Endothelial cell of umbilical vein (primary cell): ENCODE data around the gene FAM151B.

Experiments
- EZH2 ChIP-seq: IDR thresholded peaks from 2 replicates; pipeline ENCODE4 v1.6.1; 2012; ENCODE audit warnings: borderline replicate concordance, low read depth, mild to moderate bottlenecking, moderate library complexity, low read length, inconsistent platforms; ENCODE audit not compliant: severe bottlenecking
- FOS ChIP-seq: IDR thresholded peaks from 2 replicates; pipeline ENCODE4 v1.6.1; 2011; ENCODE audit warnings: mild to moderate bottlenecking, low read length, moderate library complexity, borderline replicate concordance; ENCODE audit not compliant: insufficient read depth
- JUN ChIP-seq: IDR thresholded peaks from 2 replicates; pipeline ENCODE4 v1.6.1; 2011; ENCODE audit warnings: borderline replicate concordance, low read depth; ENCODE audit not compliant: insufficient read length, insufficient read depth
- POLR2A ChIP-seq: IDR thresholded peaks from 2 replicates; pipeline ENCODE4 v1.6.1; 2012; ENCODE audit warnings: low read depth, mild to moderate bottlenecking, control low read depth, low read length
- POLR2AphosphoS5 ChIP-seq: IDR thresholded peaks from 2 replicates; pipeline ENCODE4 v1.6.1; 2012; ENCODE audit warnings: low read depth, mild to moderate bottlenecking, control low read depth, low read length, moderate library complexity; ENCODE audit not compliant: insufficient read depth
- TF ChIP-seq, protein P1 (sequence below), 2 donors: IDR thresholded peaks; 1 replicate in 1 of 2; 2 replicates in 1 of 2; pipeline ENCODE4 v1.5.1; 2011; ENCODE audit warnings: low read length in 2 of 2, mild to moderate bottlenecking in 2 of 2, moderate library complexity in 2 of 2, control low read depth in 1 of 2, inconsistent platforms in 1 of 2, low read depth in 1 of 2; ENCODE audit not compliant: insufficient read depth in 1 of 2; ENCODE audit errors: extremely low read depth in 1 of 2
- TF ChIP-seq, protein P2 (sequence below): IDR thresholded peaks from 2 replicates; pipeline ENCODE4 v1.6.1; 2011; ENCODE audit not compliant: insufficient read depth, insufficient read length

DNA sequence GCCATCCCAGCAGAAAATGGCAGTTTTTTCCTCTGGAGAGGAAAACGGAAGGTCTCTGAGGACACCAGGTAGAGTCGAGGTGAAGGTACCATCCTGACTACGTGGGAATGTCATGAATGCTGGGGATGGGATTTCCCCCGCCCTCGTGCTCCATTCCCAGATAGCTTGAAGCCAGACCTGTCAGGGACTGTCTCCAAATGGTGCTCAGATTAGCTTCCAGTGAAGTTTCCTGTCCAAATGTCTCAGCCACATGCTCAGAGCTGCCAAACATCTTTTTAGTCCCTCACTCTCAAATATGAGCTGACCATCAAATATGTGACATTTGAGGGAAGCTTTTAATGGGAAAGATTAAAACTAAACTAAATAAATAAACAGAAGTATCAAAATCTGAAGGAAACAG is 89.8 kb downstream of the FAM151B start:
- TF ChIP-seq, protein P1, sequence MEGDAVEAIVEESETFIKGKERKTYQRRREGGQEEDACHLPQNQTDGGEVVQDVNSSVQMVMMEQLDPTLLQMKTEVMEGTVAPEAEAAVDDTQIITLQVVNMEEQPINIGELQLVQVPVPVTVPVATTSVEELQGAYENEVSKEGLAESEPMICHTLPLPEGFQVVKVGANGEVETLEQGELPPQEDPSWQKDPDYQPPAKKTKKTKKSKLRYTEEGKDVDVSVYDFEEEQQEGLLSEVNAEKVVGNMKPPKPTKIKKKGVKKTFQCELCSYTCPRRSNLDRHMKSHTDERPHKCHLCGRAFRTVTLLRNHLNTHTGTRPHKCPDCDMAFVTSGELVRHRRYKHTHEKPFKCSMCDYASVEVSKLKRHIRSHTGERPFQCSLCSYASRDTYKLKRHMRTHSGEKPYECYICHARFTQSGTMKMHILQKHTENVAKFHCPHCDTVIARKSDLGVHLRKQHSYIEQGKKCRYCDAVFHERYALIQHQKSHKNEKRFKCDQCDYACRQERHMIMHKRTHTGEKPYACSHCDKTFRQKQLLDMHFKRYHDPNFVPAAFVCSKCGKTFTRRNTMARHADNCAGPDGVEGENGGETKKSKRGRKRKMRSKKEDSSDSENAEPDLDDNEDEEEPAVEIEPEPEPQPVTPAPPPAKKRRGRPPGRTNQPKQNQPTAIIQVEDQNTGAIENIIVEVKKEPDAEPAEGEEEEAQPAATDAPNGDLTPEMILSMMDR (IDR thresholded peaks at IDR 0.05; ENCODE audit: extremely low read depth in 1 of 2, insufficient read depth in 1 of 2, low read depth in 1 of 2, low read length in 2 of 2) = no peak
- TF ChIP-seq POLR2AphosphoS5 (no peak), FOS (no peak), EZH2 (no peak), POLR2A (no peak), JUN (no peak)
- TF ChIP-seq, protein P2, sequence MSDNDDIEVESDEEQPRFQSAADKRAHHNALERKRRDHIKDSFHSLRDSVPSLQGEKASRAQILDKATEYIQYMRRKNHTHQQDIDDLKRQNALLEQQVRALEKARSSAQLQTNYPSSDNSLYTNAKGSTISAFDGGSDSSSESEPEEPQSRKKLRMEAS = no peak
